Activated B cell treated with CpG ODN at 0.5 μM for 24 hours (primary cell): ENCODE data around the gene PODXL. TPM values are rescaled to one million over a fixed set of nuclear protein-coding genes. Genes with fewer than 3 reads are reported as not detected.

Experiments
- ATAC-seq: fragments of 200-7000 bp; cut with Tn5 transposase; one replicate; pipeline ENCODE4 v1.10.0; 2021; ENCODE audit warnings: low read depth, mild to moderate bottlenecking, moderate library complexity
- CTCF ChIA-PET: fragments of 350-600 bp; sonication (Branson Sonifier 250); formaldehyde crosslinking; loops from one replicate; lab custom pipeline; 2021; ENCODE audit warnings: antibody characterized with exemption; lab: Charles Lee
- POLR2A ChIA-PET: fragments of 350-600 bp; sonication (Branson Sonifier 250); formaldehyde crosslinking; loops from one replicate; lab custom pipeline; 2021; ENCODE audit warnings: antibody characterized with exemption; lab: Charles Lee
- DNase-seq: peaks from one replicate; pipeline ENCODE4 v3.0.0; 2022
- H3K27ac Mint-ChIP-seq: one replicate; pipeline ENCODE4 v1.8.0; 2020; ENCODE audit warnings: mixed read lengths
- H3K27me3 Mint-ChIP-seq: one replicate; pipeline ENCODE4 v1.8.0; 2021; ENCODE audit warnings: mixed read lengths
- H3K36me3 Mint-ChIP-seq: one replicate; pipeline ENCODE4 v1.8.0; 2021; ENCODE audit warnings: low read depth, mixed read lengths
- H3K4me1 Mint-ChIP-seq: one replicate; pipeline ENCODE4 v1.8.0; 2021; ENCODE audit warnings: mixed read lengths
- H3K4me3 Mint-ChIP-seq: one replicate; pipeline ENCODE4 v1.8.0; 2020; ENCODE audit warnings: mild to moderate bottlenecking, mixed read lengths
- H3K9me3 Mint-ChIP-seq: one replicate; pipeline ENCODE4 v1.8.0; 2020; ENCODE audit warnings: mixed read lengths
- intact Hi-C: fragments of 100-400 bp; cut with micrococcal nuclease; formaldehyde crosslinking; loops from one replicate; pipeline ENCODE4 v1.15.1; 2024
- total RNA-seq: library from RNA; stranded (reverse); gene quantifications from 2 replicates; pipeline ENCODE4 v1.2.3, GENCODE V29; 2022
- TF ChIP-seq, protein P1 (sequence below): fragments of 200-600 bp; IDR thresholded peaks from one replicate; pipeline ENCODE4 v1.8.0; 2022; ENCODE audit warnings: antibody characterized with exemption, mild to moderate bottlenecking

PODXL gene
- total RNA-seq, 1 donor from 2014 or later: 1.4 TPM

DNA sequence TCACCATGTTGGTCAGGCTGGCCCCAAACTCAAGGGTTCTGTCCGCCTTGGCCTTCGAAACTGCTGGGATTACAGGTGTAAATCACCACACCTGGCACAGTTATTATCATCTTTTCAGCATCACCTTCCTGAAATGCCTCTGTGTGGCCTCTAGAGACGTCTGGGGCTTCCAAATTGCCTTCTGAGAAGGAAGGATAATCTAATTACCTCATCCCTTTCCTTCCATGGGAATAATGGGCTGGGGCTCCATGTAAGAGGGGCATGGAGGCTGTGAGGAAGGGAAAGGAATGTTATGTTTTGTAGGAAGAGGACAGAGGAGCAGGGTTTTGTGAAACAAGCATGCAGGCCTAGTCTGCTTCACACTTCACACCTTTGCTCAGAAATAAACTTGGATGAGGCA lies 22.2 kb upstream of the PODXL start:
- ATAC-seq (no peak), DNase-seq (no peak)
- no peak overlapping the region for H3K27ac Mint-ChIP-seq
- no peaks in the 10 kb centered on the region for H3K9me3 Mint-ChIP-seq
- CTCF ChIA-PET: no interaction called here
- H3K27me3 Mint-ChIP-seq: peaks cover 3% of the 10 kb centered on the region
- H3K4me1 Mint-ChIP-seq: no peaks in the 10 kb centered on the region
- H3K4me3 Mint-ChIP-seq: no peak overlapping the region
- TF ChIP-seq, protein P1, sequence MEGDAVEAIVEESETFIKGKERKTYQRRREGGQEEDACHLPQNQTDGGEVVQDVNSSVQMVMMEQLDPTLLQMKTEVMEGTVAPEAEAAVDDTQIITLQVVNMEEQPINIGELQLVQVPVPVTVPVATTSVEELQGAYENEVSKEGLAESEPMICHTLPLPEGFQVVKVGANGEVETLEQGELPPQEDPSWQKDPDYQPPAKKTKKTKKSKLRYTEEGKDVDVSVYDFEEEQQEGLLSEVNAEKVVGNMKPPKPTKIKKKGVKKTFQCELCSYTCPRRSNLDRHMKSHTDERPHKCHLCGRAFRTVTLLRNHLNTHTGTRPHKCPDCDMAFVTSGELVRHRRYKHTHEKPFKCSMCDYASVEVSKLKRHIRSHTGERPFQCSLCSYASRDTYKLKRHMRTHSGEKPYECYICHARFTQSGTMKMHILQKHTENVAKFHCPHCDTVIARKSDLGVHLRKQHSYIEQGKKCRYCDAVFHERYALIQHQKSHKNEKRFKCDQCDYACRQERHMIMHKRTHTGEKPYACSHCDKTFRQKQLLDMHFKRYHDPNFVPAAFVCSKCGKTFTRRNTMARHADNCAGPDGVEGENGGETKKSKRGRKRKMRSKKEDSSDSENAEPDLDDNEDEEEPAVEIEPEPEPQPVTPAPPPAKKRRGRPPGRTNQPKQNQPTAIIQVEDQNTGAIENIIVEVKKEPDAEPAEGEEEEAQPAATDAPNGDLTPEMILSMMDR: no peak
- intact Hi-C loops: no loop called here
- POLR2A ChIA-PET: no interaction called here
- H3K36me3 Mint-ChIP-seq: no peaks in the 10 kb centered on the region

DNA sequence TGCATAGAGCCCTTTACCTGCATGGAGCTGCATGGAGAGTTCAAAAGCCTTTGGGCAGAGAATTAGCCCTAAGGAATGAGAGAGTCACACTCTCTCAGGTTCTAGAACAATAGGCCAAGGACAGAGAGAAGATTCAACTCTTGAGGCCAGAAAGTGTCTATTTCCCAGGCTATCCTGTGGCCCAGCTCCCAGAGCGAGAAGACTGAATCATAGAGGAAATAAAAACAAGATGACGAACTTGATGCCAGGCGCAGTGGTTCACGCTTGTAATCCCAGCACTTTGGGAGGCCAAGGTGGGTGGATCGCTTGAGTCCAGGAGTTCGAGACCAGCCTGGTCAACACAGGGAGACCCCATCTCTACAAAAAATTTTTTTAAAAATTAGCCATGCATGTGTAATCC lies 18.3 kb upstream of the PODXL start:
- Mint-ChIP-seq H3K27ac (no peak overlapping the region), H3K9me3 (no peaks in the 10 kb centered on the region), H3K4me1 (no peaks in the 10 kb centered on the region), H3K4me3 (no peak overlapping the region), H3K36me3 (no peaks in the 10 kb centered on the region), H3K27me3 (peaks cover 3% of the 10 kb centered on the region)
- intact Hi-C loops: no loop called here
- ATAC-seq: no peak
- TF ChIP-seq, protein P1: no peak
- POLR2A ChIA-PET: no interaction called here
- no peak for DNase-seq
- CTCF ChIA-PET: no interaction called here

DNA sequence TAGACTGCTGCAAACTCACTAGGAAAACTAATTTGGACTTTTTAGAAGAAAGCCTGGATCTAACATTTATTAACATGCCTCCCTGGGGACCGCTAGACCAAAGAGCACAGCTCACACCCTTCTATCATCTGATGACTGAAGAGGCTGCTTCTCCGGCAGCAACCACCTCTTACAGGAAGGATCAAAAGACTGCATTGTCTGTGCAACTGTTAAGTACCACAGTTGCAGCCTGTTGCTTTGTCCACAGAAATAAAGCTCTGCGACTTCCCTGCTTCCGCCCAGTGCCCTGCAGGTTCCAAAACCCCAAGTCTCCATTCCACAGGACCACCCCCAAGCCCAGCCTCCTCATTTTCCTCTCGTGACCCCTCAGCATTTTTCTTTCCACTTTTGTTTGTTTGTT lies 14.0 kb upstream of the PODXL start:
- no peak overlapping the region for H3K4me3 Mint-ChIP-seq
- DNase-seq: no peak

DNA sequence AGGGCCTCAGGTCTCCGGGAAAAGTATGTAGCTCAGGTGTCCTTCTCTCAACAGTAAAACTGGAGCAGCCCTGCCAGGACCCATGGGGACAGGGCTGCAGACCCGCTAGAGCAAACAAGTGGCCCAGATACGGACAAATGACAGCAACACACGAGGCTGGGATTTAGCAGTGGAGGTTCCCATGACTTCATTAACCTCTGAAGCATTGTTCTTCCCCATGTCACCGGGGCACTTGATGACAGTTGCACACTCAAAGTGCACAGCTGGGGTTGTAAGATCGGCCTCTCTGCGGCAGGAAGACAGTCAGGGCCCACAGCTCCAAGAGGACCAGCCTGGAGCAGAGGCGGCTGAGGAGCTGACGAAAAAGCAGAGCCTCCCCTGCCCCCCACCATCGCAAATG lies 12.5 kb upstream of the PODXL start:
- H3K27ac Mint-ChIP-seq: no peak overlapping the region
- no peak for ATAC-seq

More for the DNA sequence above, 14.0 kb upstream of the PODXL start:
- Mint-ChIP-seq H3K9me3 (no peaks in the 10 kb centered on the region), H3K27me3 (peaks cover 6% of the 10 kb centered on the region), H3K36me3 (no peaks in the 10 kb centered on the region), H3K4me1 (no peaks in the 10 kb centered on the region), H3K27ac (no peak overlapping the region)
- ATAC-seq: no peak
- CTCF ChIA-PET: no interaction called here
- POLR2A ChIA-PET: no interaction called here
- intact Hi-C loops: no loop called here
- TF ChIP-seq, protein P1: no peak

DNA sequence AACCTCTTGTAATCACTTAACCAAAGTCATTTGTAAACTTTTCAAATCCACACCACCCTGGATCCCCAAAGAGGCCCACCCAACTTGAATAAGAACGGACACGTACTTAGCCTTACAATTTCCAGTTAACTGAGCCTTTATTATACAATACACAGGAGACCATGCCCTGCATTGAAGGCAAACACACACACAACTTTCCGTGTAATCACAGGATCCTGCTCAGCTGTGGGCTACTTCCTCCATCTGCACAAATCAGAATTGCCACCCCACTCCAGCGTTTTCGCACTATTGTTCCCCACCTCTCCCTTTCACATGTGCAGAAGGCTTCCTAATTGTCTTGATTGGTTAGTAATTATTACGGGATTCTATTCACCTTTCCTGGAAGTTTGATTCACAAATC lies 12.1 kb upstream of the PODXL start:
- TF ChIP-seq, protein P1: no peak
- ATAC-seq: no peak
- intact Hi-C loops: no loop called here
- no peaks in the 10 kb centered on the region for H3K4me1 Mint-ChIP-seq
- H3K27me3 Mint-ChIP-seq: peaks cover 6% of the 10 kb centered on the region
- DNase-seq: no peak
- ChIA-PET POLR2A (no interaction called here), CTCF (no interaction called here)
- no peaks in the 10 kb centered on the region for H3K36me3 Mint-ChIP-seq
- no peak overlapping the region for H3K4me3 Mint-ChIP-seq
- H3K9me3 Mint-ChIP-seq: no peaks in the 10 kb centered on the region
- H3K27ac Mint-ChIP-seq: no peak overlapping the region

More for the DNA sequence above, 12.5 kb upstream of the PODXL start:
- ChIA-PET CTCF (no interaction called here), POLR2A (no interaction called here)
- H3K36me3 Mint-ChIP-seq: no peaks in the 10 kb centered on the region
- no peaks in the 10 kb centered on the region for H3K4me1 Mint-ChIP-seq
- intact Hi-C loops: no loop called here
- TF ChIP-seq, protein P1: no peak
- H3K4me3 Mint-ChIP-seq: no peak overlapping the region
- no peak for DNase-seq
- H3K27me3 Mint-ChIP-seq: peaks cover 6% of the 10 kb centered on the region
- H3K9me3 Mint-ChIP-seq: no peaks in the 10 kb centered on the region
